Transverse colon (tissue), 4 donors: Measurements from ENCODE around the gene TMEM270. TPM values are rescaled to one million over a fixed set of nuclear protein-coding genes. Genes with fewer than 3 reads are reported as not detected.

Experiments used
- DNase-seq: peaks from one replicate; pipeline ENCODE4 v3.0.0-alpha.2; 2019
- H3K27ac ChIP-seq, 4 donors: fragments of 200-600 bp; sonication (generic); 2 replicates each; pipeline ENCODE4 v1.5.1; 2016 to 2018; ENCODE audit warnings: inconsistent platforms in 4 of 4
- H3K27me3 ChIP-seq: fragments of 200-600 bp; sonication (generic); 2 replicates; pipeline ENCODE4 v1.5.1; 2017; ENCODE audit warnings: inconsistent platforms
- H3K36me3 ChIP-seq, 4 donors: fragments of 200-600 bp; sonication (generic); 2 replicates each; pipeline ENCODE4 v1.5.1; 2017 to 2019; ENCODE audit warnings: inconsistent platforms in 4 of 4
- H3K4me1 ChIP-seq, 4 donors: fragments of 200-600 bp; sonication (generic); 2 replicates each; pipeline ENCODE4 v1.5.1; 2017 to 2020; ENCODE audit warnings: inconsistent platforms in 4 of 4
- H3K4me3 ChIP-seq, 4 donors: fragments of 200-600 bp; sonication (generic); 1 replicate in 1 of 4; 2 replicates in 3 of 4; pipeline versions ENCODE4 v1.5.1 to v1.6.1; 2017 to 2019; ENCODE audit warnings: inconsistent platforms in 4 of 4
- H3K9me3 ChIP-seq, 2 donors: fragments of 200-600 bp; sonication (generic); 2 replicates each; pipeline ENCODE4 v1.5.1; 2017 to 2019; ENCODE audit warnings: inconsistent platforms in 2 of 2
- EP300 ChIP-seq: sonication (generic); formaldehyde crosslinking; IDR thresholded peaks from one replicate; pipeline ENCODE4 v1.6.1; 2017; ENCODE audit warnings: antibody characterized with exemption, low read depth
- POLR2A ChIP-seq: fragments of 450-650 bp; IDR thresholded peaks from one replicate; pipeline ENCODE4 v1.6.1; 2016; ENCODE audit warnings: antibody characterized with exemption, mild to moderate bottlenecking, moderate library complexity
- POLR2AphosphoS5 ChIP-seq, 3 donors: sonication (generic); formaldehyde crosslinking; IDR thresholded peaks; one replicate each; pipeline ENCODE4 v1.6.1; 2016; ENCODE audit warnings: antibody characterized with exemption in 3 of 3
- WGBS, 2 donors: methylation state at CpG; one replicate each; pipeline ENCODE4 v1.1.5; 2018; ENCODE audit warnings: low coverage in 1 of 2; 5-methylcytosine and 5-hydroxymethylcytosine counted together
- in situ Hi-C, 4 donors: fragments of 200-750 bp; cut with MboI; loops; one replicate each; pipeline versions ENCODE4 v1.15.0 to v1.15.1; 2017; ENCODE audit warnings: low sequenced_read_pairs in 3 of 4, low pct_ligation_motif_present in 1 of 4, low pct_unique_long_range_greater_than_20kb in 1 of 4
- intact Hi-C: fragments of 100-400 bp; cut with DNase I; formaldehyde crosslinking; loops from one replicate; pipeline ENCODE4 v1.15.1; 2023; ENCODE audit warnings: low total_unique reads
- total RNA-seq, 4 donors: library from RNA; depleted of rRNA; stranded (reverse); fragments of >200 nt; gene quantifications; one replicate each; pipeline ENCODE4 v1.1.0, GENCODE V29; 2016
- TF ChIP-seq, protein P1 (sequence below), 5 experiments: fragments of 200-600 bp in 3 of 5; fragments of 450-650 bp in 2 of 5; sonication (generic) in 3 of 5; IDR thresholded peaks; 1 replicate in 2 of 5; 2 replicates in 3 of 5; pipeline ENCODE4 v1.5.1; 2016 to 2017; ENCODE audit warnings: antibody characterized with exemption in 5 of 5, inconsistent platforms in 3 of 5, mild to moderate bottlenecking in 2 of 5, moderate library complexity in 1 of 5

Gene TMEM270
- total RNA-seq, 4 donors from 2014 or later = not detected

DNA sequence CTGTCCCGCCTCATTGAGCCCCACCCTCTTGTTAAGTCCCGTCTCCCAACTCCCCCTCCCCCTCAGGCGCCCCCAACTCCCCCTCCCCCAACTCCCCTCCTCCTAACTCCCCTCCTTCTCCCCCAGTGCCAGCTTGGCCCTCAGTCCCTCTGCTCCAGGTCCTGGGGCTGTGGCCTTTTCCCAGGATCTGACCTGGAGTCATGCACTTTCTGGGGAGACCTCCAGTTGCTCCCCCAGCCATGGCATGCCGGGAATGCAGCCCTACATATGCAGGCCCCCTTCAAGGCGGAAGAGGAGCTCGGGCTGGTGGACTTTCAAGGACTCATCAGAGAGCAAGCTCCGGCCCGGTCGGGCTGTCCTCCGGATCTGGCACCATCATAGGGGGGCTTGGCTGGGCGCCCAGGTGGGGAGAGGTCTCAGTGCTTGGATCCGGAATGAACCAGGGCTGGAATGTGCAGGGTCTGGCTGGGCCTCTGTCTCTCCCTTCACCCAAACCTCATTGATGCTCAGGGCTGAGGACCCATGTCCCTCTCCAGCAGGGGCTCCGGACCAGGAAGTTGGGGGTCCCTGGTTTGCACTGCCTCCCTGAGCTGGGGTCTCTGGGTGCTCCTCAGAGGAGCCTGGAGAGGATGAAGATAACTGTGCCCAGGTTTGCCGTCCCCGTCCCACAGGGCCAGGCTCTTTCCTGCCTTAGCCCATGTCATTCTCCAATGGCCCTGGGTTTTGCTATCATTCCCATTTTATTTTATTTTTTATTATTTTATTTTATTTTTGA, 41.1 kb downstream of the TMEM270 start:
- Histone ChIP-seq H3K4me3 (no peak overlapping the region), H3K9me3 (no peaks in the 10 kb centered on the region), H3K4me1 (no peaks in the 10 kb centered on the region), H3K27ac (no peak overlapping the region), H3K36me3 (no peaks in the 10 kb centered on the region), H3K27me3 (no peaks in the 10 kb centered on the region)
- TF ChIP-seq POLR2A (no peak), POLR2AphosphoS5 (IDR thresholded peaks at IDR 0.05) (no peak), EP300 (no peak)
- TF ChIP-seq, protein P1, sequence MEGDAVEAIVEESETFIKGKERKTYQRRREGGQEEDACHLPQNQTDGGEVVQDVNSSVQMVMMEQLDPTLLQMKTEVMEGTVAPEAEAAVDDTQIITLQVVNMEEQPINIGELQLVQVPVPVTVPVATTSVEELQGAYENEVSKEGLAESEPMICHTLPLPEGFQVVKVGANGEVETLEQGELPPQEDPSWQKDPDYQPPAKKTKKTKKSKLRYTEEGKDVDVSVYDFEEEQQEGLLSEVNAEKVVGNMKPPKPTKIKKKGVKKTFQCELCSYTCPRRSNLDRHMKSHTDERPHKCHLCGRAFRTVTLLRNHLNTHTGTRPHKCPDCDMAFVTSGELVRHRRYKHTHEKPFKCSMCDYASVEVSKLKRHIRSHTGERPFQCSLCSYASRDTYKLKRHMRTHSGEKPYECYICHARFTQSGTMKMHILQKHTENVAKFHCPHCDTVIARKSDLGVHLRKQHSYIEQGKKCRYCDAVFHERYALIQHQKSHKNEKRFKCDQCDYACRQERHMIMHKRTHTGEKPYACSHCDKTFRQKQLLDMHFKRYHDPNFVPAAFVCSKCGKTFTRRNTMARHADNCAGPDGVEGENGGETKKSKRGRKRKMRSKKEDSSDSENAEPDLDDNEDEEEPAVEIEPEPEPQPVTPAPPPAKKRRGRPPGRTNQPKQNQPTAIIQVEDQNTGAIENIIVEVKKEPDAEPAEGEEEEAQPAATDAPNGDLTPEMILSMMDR (IDR thresholded peaks at IDR 0.05) = no peak
- no peak for DNase-seq
- intact Hi-C loops (no loop called here), in situ Hi-C loops (no loop called here)
- 78 to 79% methylated on average over 3 to 9 of the region's 15 CpGs for WGBS, 2 donors

DNA sequence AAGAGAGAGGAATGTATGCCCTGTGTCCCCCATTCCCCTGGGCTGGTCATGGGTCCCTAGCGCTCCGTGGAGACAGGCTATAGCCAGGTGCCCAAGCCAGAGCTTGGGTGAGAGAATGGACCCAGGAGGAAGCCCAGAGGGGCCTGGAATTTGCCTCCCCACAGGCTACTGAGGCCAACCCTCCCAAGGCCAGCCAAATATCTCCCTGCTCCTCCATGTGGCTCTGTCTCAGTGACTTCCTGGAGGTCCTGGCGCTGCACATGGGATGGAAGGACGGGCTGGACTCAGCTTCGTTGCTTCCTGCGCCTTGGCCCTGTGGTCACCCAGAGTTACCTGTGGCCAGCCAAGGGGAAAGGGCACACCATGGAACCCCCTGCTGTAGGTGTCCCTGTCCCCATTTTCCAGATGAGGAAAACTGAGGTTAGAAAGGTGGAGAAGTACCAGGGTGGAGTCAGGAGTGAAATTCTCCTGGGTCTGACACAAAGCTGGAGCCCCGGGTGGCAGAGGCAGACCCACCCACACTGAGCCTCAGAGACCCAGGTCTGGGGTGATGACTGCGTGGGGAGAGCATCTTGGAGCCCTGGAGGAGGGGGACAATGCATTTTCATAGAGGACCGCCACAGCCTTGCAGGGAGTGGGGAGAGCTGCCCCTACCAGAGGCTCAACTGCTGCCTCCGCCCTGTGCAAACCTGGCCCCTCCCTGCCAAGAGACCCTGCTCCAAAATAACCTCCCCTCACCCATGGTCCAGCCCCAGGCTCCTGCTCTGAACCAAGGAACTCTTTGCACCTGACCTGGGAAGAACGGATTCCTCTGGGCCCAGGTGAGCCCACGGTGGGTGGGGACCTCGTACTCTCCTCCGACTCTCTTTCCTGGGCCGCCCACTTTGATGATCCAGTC, 42.6 kb downstream of the TMEM270 start:
- no peaks in the 10 kb centered on the region for H3K4me1 ChIP-seq
- DNase-seq = no peak
- TF ChIP-seq POLR2A (no peak), POLR2AphosphoS5 (IDR thresholded peaks at IDR 0.05) (no peak), EP300 (no peak)
- TF ChIP-seq, protein P1 (IDR thresholded peaks at IDR 0.05) = no peak
- WGBS, 2 donors = 83% methylated on average over 14 of the region's 15 CpGs; no CpG with 5 or more reads in 1 of the 2 donors
- in situ Hi-C loops = no loop called here
- H3K27ac ChIP-seq = no peak overlapping the region
- intact Hi-C loops = no loop called here
- H3K9me3 ChIP-seq = no peaks in the 10 kb centered on the region
- no peaks in the 10 kb centered on the region for H3K27me3 ChIP-seq
- no peaks in the 10 kb centered on the region for H3K36me3 ChIP-seq
- no peak overlapping the region for H3K4me3 ChIP-seq

DNA sequence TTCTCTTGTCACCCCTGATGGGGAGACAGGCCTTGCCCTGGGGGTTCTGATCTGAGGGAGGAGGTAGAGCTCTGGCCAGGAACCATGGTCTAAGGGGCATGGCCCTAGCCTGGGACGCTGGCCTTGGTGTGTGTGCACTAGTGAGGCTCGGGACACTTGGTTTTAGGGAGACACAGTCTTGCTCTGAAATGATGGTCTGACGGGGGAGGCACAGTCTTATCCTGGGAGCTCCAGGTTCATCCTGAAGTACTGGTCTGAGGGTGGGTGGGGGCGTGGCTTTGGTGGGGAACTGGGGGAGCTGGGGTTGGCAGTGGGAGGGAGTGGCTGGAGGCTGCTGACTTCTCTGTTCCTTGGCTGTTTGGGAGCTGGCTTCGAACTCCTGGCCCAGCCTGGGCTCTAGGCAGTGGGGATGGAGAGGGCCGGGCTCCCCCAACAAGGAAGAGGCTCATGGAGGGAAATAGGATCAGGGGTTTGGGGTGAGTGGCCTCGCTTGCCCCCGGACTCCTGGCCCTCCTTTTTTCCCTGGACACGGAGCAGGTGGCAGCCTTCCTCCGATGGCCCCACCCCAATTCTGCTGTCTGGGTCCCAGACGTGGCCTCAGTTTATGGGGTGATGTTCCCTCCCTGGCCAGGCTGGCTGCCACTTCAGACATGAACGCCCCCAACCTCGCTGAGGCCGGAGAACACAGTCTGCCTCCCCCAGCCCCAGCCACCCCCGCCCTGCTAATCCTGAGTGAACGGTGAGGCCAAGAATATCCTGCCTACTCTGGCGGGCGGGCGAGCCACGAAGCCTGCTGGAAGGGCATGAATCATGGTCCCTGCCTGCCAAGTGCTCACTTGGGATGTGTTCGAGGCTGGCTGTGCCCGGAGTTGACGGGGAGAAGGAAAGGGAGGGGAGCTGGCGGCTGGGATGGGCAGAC, 43.5 kb downstream of the TMEM270 start:
- no peak overlapping the region for H3K27ac ChIP-seq
- intact Hi-C loops = no loop called here
- in situ Hi-C loops = no loop called here
- peaks cover 0 to under 1% (median 0%) of the 10 kb centered on the region in 4 donors for H3K4me1 ChIP-seq
- no peaks in the 10 kb centered on the region for H3K36me3 ChIP-seq
- H3K9me3 ChIP-seq = no peaks in the 10 kb centered on the region
- no peak overlapping the region for H3K4me3 ChIP-seq
- WGBS, 2 donors = 67 to 79% methylated on average over 8 to 23 of the region's 24 CpGs
- TF ChIP-seq POLR2AphosphoS5 (IDR thresholded peaks at IDR 0.05) = no peak
- TF ChIP-seq, protein P1 (IDR thresholded peaks at IDR 0.05) = no peak
- no peak for TF ChIP-seq POLR2A
- no peak for TF ChIP-seq EP300
- DNase-seq = no peak
- no peaks in the 10 kb centered on the region for H3K27me3 ChIP-seq
